ENCODE data around the gene ADGB.
"Not testable (repeated sequence)": the region's sequence is repeated elsewhere in the genome, so short reads cannot be mapped to it uniquely, and the experiment has no call there.

The ADGB gene

DNA sequence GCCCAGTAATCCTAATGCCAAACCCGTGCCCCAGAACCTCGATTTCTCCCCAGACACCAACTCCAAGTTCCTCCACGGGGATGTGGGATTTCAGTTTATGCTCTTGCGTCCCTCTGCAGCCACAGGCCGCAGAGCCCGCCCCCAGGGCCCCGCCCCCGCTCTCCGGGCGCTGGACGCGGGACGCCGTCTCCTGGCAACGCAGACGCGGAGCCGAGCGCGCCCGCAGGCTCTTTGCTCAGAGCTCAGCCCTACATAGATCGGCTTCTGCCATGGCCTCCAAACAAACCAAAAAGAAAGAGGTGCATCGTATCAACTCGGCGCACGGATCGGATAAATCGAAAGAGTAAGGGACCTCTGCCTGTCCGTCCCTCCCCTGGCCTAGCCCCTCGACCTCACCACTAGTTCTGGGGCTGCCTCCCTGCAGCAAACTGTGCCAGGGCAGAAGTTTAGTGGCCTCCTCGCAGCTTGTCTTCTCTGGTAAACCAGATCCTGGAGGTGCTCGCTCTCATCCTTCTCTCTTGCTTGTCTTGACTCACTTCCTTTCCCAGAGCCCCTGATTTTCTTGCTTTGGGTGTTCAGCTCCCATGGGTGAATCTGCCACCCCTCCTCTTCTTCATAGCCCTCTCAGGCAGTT lies at the start of gene ADGB:
Gene ADGB, plus strand, starts transcription at position 201 of the 634 bp plus-strand sequence. Its CDS starts 69 bp downstream, at position 270.
- DNase-seq (ENCODE audit: low spot score) = peak; percentile 6

GRCh38 chr6:146550911-146551310 lies 47.9 kb upstream of the ADGB start:
- no peak for DNase-seq (ENCODE audit: low spot score)

DNA sequence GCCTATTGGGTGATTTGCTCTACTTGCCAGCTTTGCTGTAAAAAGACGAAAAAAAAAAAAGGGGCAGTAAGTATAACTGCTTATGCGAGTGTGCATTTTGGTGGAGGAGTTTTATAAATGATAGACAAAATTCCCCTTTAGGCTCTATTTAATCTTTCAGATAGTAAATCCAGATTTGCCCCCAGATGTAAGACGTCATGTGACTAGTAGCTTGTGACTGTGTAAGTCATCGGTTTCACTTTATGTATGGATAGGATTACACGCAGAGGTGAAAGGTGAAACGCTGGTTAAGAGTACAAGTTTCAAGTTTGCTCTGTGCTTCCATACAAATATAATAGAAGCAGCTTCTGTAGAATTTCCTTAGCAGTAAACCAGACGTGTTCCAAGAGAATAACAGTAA lies 47.2 kb upstream of the ADGB start:
- no peak for DNase-seq (ENCODE audit: low spot score)

DNA sequence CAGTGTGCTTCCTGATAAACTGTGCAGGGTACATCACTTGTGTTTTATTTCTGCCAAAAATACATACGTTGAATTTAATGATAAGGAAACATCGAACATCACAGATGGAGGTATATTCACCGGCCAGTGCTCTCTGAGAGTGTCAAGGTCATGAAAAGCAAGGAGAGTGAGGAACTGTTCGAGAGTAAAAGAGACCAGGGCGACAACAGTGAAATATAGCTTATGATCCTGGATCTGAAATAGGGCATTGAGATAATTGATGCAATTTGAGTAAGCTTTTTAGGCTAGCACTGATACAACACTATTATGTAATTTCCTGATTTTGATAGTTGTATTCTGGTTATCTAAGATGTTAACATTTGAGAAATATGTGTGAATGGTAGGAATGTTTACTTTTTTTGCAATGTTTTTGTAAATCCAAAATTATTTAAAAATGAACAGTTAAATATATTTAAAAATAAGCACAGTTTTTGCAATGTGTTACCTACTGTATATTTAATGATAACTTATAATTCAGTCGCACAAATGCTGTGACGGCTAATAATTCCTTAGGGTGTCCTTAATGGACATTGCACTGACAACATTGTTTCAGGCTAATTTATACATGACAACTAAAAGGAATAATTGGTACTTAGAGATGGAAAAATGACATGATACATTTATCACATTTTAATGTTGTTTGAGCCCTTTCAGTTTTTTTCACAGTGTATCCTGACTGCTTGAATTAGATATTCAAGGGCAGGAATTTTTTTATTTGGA lies 45.2 kb upstream of the ADGB start:
- DNase-seq (ENCODE audit: low spot score) = no peak

DNA sequence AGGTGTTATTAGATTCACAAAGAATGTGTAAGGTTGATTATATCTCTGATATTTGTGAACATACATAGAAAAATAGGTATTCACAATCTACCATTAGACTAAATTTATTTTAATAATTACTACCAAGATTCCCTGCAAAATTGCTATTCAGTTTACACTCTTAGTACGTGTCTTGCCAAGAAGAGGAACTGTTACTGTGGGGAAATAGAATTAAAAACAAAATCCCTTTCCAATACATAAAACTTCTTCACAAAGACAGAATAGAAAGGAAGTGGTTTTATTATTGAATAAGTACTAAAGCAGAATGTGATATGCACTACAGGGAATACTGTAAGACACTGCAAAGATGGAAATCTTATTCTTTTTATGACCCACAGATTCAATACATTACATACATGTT lies 38.2 kb upstream of the ADGB start:
- no peak for DNase-seq (ENCODE audit: low spot score)

DNA sequence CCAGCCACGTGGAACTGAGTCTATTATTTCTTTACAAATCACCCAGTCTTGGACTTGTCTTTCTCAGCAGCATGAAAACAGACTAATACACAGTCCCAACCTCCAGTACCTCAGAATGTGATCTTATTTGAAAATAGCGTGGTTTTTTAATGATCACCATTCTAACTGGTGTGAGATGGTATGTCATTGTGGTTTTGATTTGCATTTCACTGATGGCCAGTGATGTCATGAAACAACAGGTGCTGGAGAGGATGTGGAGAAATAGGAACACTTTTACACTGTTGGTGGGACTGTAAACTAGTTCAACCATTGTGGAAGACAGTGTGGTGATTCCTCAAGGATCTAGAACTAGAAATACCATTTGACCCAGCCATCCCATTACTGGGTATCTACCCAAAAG lies 32.1 kb upstream of the ADGB start:
- DNase-seq (ENCODE audit: low spot score) = not testable (repeated sequence)

DNA sequence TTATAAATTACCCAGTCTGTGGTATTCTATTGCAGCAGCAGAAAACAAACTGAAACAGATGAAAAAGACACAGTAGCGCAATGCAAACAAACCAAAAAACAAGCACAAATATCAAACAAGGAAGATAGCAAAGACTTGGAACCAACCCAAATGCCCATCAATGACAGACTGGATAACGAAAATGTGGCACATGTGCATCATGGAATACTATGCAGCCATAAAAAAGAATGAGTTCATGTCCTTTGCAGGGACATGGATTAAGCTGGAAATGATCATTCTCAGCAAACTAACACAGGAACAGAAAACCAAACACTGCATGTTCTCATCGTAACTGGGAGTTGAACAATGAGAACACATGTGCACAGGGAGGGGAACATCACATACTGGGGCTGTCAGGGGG lies 30.2 kb upstream of the ADGB start:
- DNase-seq (ENCODE audit: low spot score) = not testable (repeated sequence)

DNA sequence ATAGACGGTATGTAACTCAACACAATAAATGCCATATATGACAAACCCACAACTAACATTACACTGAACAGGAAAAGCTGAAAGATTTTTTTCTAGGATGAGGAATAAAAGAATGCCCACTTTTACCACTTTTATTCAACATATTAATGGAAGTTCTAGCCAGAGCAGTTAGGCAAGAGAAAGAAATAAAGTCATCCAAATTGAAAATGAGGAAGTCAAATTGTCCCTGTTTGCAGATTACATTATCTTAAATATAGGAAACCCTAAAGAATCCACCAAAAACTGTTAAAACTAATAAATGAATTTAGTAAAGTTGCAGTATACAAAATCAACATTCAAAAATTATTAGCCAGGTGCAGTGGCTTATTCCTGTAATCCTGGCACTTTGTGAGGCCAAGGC lies 24.6 kb upstream of the ADGB start:
- no peak for DNase-seq (ENCODE audit: low spot score)

GRCh38 chr6:146578054-146578453 lies 20.7 kb upstream of the ADGB start:
- DNase-seq (ENCODE audit: low spot score) = no peak

GRCh38 chr6:146581968-146582367 lies 16.8 kb upstream of the ADGB start:
- DNase-seq (ENCODE audit: low spot score) = no peak

DNA sequence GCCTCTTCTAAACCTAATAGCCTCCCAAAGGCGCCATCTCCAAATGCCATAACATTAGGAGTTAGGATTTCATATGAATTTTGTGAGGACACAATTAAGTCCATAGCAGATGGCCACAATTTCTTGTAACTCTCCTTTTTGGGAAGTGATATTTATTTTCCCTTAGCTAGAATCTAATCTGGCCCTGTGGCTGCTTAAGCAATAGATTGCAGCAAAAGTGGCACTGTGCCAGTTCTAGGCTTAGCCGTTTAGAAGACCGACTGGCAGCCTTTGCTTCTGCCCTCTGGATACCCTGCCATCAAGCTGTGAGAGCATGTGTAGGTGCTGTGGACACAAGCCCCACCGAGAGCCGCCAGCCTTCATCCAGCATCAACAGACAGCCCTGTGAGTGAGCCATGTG lies 15.9 kb upstream of the ADGB start:
- no peak for DNase-seq (ENCODE audit: low spot score)

GRCh38 chr6:146583966-146584365 lies 14.8 kb upstream of the ADGB start:
- no peak for DNase-seq (ENCODE audit: low spot score)

GRCh38 chr6:146587459-146587858 lies 11.3 kb upstream of the ADGB start:
- no peak for DNase-seq (ENCODE audit: low spot score)

- DNase-seq (ENCODE audit: low spot score) = no peak
These were observed 8.3 kb upstream of the ADGB start for GRCh38 chr6:146590492-146590891.

GRCh38 chr6:146592451-146592850 lies 6.3 kb upstream of the ADGB start:
- DNase-seq (ENCODE audit: low spot score) = no peak

- no peak for DNase-seq (ENCODE audit: low spot score)
These were observed 4.8 kb upstream of the ADGB start for GRCh38 chr6:146593986-146594385.

GRCh38 chr6:146594495-146594894 lies 4.3 kb upstream of the ADGB start:
- no peak for DNase-seq (ENCODE audit: low spot score)

DNA sequence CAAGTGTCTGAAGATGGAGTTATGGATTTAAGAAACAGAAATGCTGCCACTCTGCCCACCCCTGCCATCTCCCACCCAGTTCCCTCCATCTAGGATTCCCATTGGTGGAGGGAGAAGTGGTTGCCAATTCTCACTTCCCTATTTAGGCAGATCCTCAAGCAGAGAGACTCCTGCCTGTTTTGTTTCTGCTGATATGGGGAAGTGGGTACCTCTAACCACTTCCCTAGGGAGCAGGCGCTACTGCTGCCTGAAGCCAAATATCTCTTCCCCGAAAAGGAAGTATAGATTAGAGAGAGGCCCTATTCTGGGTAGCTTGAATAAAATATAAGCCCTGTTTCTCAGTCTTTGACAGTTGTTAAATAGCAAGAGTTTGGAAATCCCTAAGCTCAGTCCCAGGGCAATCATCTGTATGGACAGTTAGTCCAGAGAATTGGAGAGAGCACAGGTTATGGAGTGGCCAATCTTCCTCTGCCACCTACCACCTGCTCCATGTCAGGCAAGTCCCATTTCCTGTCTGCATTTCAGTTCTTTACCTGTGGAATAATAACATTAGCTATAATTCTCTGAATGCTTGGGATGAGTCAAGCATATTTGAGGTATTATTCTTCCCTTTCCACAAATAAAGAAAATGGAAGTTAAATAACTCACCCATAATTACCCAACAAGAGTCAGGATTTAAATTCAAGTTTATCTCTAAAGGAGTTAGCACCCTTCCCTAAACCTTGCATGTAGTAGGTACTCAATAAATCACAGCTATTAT lies 2.6 kb upstream of the ADGB start:
- DNase-seq (ENCODE audit: low spot score) = no peak

GRCh38 chr6:146601352-146601751 lies 2.6 kb downstream of the ADGB start:
- no peak for DNase-seq (ENCODE audit: low spot score)

DNA sequence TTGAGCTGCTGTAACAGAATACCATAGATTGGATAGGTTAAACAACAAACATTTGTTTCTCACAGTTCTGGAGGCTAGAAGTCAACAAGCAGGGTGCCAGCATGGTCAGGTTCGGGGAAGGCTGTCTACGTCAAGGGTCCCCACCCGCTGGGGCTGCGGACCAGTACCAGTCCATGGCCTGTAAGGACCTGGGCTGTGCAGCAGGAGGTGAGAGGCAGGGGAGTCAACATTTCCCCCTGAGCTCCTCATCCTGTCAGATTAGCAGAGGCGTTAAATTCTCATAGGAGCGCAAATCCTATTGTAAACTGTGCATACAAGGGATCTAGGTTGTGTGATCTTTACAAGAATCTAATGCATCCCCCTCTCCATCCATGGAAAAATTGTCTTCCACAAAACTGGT lies 3.8 kb downstream of the ADGB start:
- DNase-seq (ENCODE audit: low spot score) = no peak

DNA sequence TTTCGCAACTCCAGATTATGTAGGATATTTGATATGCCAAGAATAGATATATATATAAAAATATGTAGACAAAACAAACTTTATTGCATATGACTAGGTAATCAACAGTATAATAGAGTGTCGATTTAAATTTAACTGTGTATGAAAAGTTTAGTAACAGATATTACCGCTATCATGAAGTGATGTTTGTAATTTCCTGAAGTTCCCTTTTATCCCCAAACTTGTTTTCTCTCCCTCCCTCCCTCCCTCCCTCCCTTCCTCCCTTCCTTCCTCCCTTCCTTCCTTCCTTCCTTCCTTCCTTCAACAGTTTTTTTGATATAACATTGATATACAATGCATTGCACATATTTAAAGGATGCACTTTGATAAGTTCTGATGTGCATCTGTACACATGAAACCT lies 15.2 kb downstream of the ADGB start:
- DNase-seq (ENCODE audit: low spot score) = no peak

DNA sequence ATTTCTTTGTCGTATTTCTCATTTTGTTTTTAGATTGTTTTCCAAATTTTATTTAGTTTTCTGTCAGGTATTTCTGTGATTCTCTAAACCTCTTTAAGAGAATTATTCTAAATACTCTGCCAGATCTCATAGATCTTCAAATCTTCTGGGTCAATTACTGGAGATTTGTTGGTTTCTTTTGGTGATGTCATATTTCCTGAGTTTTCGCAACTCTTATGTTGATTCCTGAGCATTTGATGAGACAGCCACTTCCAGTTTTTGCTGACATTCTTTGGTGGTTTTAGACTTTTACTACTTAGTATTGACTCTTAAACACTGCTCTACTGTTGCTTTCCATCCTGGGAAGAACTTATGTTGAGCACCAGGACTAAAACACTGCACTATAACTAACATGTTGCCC lies 21.9 kb downstream of the ADGB start:
- DNase-seq (ENCODE audit: low spot score) = no peak

DNA sequence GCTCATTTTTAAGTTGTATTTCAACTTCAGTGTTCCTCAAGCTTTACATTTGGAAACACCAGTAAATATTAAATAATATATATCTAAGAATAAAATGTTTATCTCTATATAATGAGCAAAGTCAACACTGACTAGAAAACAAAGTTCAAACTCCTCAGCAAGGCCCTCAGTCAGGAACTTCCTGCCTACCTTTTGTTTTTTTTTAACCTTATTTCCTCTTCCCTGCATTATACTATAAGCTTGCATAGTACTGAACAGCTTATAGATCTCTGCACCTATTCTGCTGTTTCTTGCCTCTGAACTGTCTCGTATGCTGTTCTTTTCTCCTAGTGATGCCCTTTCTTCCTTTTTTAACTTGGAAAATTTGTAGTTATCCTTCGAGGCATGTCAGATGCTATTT lies 29.6 kb downstream of the ADGB start:
- DNase-seq (ENCODE audit: low spot score) = no peak

All from SW480 (cell line).